ENCODE data around the gene PLPPR4. TPM values are rescaled to one million over a fixed set of nuclear protein-coding genes. Genes with fewer than 3 reads are reported as not detected.

PLPPR4 gene
- total RNA-seq, 1 donor from 2014 or later, result 0.10 TPM

- no peak for ATAC-seq
- no peak for DNase-seq (ENCODE audit: low spot score)
Observed at GRCh38 chr1:99332561-99332960, 68.3 kb downstream of the PLPPR4 start.

GRCh38 chr1:99334991-99335390 lies 70.7 kb downstream of the PLPPR4 start:
- ATAC-seq (no peak), DNase-seq (ENCODE audit: low spot score) (no peak)

DNA sequence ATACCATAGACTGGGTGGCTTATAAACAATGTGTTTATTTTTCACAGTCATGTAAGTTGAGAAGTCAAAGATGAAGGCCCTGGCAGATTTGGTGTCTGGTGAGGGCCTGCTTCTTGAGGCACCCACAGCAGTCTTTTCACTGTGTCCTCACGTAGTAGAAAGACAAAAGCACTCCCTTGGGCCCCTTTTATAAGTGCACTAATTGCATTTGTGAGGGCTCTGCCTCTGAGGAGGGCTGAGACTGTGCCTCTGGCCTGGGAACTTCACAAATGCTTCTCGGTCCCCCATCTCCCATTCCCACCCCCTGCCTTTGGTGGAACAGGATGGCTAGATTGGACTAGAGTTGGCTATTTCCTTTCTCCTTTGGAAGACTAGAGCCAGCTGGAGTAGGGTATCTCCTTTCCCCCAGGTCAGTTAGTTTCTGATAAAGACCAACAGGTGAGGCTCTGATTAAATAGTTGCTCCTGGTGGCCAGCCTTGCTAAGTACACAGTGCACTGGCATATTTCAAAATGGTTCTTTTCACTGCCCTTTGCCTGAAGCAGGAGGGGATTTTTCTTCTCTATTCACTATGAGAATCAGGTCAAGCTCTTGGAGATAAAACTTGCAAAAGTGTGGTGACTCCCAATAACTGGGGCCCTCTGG lies 82.9 kb downstream of the PLPPR4 start:
- DNase-seq (ENCODE audit: low spot score), result no peak
- no peak for ATAC-seq

- no peak for DNase-seq (ENCODE audit: low spot score)
- no peak for ATAC-seq
Observed at GRCh38 chr1:99348397-99349132, 84.3 kb downstream of the PLPPR4 start.

- ATAC-seq (no peak), DNase-seq (ENCODE audit: low spot score) (no peak)
Observed at GRCh38 chr1:99352821-99353220, 88.5 kb downstream of the PLPPR4 start.

DNA sequence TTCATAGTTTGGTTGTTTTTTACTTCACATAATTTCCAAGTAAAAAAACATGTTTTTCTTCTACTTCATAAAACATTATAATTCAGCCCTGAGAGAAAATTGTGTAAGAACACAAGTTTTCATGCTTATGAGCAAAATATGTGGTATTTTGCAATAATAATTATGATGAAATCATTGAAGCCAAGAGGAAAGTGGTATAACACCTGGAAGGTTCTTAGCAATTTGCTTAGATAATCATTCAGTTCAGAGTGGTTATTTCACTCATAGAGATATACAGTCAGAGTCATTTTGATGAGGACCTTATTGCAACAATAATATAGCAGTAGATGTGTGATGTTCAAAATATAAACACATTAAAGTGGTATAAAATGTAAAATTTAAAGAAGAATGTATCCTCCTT lies 94.5 kb downstream of the PLPPR4 start:
- ATAC-seq (no peak), DNase-seq (ENCODE audit: low spot score) (no peak)
